G401 (cell line): ENCODE data around the gene SH3D21. TPM values are rescaled to one million over a fixed set of nuclear protein-coding genes. Genes with fewer than 3 reads are reported as not detected.
A peak's percentile ranks its signal among the peaks of the same experiment; 100 is the strongest.

Experiments used
- DNase-seq: peaks from one replicate; pipeline ENCODE4 v3.0.0-alpha.2; 2015; ENCODE audit warnings: low spot score
- in situ Hi-C: cut with HindIII; loops from 2 replicates; pipeline ENCODE4 v1.10.0; 2016; ENCODE audit warnings: low sequenced_read_pairs, mixed read lengths
- total RNA-seq: library from RNA; depleted of rRNA; stranded (reverse); fragments of >200 nt; shearing (Covaris generic); gene quantifications from 2 replicates; pipeline ENCODE4 v1.2.3, GENCODE V29; 2014; rRNA removed

SH3D21 gene
- 1.9 and 4.1 TPM in 2 replicates for total RNA-seq

DNA sequence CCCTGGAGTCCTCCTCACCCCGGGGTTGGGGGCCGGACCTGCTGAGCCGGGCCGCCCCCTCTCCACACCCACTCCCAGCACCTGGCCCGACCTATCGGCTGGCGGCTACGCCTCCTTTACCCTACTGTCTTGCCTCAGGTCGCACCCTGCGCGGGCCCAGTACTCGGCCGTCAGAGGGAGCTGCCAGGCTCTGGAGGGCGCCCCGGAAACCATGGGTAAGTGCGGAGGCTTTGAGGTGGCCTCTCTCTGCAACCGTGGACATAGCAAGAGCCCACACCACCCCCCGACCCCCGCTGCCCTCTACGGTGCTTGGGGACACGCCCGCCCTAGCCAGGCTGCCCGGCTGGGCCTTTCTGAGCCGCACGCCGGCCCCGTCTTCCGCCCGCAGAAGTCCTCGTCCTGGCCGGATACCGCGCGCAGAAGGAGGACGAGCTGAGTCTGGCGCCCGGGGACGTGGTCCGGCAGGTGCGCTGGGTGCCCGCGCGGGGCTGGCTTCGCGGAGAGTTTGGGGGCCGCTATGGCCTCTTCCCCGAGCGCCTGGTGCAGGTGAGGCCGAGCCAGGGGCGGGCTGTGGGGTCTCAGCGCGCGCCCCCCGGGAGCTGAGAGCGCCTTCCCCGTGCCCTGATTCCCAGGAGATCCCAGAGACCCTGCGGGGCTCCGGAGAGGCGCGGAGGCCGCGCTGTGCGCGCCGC is at the start of gene SH3D21:
Gene SH3D21 (plus strand): TSS at position 159 of the 692 bp plus-strand sequence. CDS start 53 bp downstream, at position 212.
- peak; percentile 47 for DNase-seq
- in situ Hi-C loops = no loop called here

DNA sequence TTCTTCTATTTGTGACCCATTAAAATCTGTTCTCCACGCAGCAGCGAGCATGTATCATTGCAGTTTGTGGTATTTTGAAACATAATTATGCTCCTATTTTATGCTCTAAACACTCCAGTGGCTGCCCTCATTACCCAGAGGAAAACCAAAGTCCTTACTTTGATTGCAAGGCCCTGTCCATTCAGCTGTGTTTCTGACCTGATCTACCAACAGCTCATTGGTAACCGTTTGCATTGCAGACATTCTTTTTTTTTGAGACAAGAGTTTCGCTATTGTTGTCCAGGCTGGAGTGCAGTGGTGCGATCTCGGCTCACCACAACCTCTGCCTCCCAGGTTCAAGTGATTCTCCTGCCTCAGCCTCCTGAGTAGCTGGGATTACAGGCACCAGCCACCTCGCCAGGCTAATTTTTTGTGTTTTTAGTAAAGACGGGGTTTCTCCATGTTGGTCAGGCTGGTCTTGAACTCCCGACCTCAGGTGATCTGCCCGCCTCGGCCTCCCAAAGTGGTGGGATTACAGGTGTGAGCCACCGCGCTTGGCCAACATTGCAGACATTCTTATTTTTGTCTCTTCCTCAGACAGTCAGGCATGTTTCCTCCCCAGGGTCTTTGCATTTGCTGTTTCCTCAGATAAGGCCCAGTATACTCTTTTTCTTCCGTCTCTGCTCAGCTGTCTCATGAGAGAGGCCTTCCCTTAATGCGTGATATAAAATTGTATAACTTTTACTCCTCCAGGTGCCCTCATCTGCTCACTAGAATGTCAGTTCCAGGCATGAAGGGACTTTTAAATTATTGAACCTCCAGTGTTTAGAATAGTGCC is 49.4 kb upstream of the SH3D21 start:
- DNase-seq = no peak
- in situ Hi-C loops = no loop called here

DNA sequence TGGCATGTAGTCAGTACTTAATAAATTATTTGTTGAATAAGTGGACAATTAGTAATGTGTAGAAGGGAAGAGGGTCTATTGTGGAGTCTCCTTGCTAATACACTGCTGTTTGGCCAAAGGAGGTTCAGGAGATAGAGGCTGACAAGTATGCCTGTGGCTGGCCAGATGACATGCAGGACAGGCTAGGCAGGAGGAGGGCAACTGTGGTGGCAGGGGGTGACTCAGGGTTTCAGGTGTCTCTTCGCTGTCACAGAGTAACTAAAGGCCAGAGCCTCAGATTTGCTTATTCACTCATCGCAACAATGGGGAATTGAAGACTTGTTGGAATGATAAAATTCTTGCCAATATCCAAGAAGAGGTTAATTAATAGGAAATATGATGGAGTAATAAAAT is 48.8 kb upstream of the SH3D21 start:
- no peak for DNase-seq
- in situ Hi-C loops = no loop called here

DNA sequence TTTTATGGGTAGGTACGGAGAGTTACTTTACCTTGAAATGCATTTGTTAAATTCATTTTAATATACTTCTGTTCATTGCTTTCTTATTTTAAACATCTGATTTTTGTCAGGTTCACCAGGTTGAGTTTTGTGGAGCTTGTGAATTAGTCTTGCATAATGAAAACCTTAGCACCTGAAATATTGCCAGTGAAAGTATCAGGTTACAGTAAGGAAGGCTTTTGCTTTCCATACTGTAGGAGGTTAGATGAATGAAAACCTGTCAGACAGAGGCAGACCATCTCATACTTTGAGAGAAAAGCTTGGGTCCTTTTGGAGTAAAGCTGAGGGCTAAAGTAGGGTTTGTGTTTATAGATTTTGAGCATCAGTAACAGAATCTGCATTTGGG is 47.2 kb upstream of the SH3D21 start:
- in situ Hi-C loops = no loop called here
- DNase-seq = no peak

DNA sequence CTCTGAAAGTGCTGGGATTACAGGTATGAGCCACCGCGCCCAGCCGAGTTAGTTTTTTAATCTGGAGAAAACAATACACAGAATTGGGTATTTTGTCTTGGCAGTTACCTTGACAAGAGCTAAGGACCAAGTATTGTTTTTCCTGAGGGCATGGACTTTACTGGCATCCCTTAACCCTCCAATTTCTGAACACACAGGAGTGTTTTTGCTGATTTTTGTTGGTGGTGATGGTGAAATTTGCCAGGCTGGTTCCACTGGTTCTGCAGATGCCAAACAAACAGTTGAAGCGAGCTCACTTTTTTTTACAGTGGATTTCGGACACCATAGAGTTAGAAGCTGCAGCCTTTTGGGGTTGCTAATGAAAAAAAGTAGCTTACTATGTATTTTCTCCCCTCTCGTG is 37.2 kb upstream of the SH3D21 start:
- no peak for DNase-seq
- in situ Hi-C loops = no loop called here

DNA sequence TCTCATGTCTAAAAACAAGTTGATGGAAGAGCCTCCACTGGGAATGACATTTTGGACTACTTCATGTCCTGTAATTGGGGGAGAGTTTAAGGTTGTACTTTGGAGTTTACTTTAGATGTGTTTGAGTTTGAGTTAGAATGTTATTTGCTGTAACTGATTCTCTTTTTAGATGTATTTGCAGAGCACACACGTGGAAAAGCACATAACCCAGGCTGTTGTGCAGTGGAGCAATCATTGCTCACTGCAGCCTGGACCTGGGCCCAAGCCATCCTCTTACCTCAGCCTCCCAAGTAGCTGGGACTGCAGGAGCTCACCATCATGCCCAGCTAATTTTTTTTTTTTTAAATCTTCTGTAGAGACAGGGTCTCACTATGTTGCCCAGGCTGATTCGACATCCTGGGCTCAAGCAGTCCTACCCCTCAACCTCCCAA is 36.7 kb upstream of the SH3D21 start:
- DNase-seq = no peak
- in situ Hi-C loops = no loop called here

DNA sequence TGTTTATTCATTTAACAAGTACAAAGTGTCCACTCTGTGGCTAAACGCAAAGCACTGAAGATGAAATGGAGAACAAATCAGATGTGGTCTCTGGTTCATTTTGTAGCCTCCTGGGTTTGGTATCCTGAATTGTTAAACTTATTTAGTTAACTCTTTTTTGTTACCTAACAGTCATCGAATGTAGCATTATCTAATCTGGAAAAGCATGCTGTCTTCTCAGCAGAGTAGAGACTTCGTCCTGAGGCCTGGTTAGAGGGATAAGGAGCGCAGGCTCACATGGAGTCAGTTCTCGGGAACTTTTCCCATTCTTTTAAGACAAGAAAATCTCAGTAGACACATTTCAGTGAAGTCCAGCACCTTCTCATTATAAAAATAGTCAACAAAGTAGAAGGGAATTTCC is 33.1 kb upstream of the SH3D21 start:
- in situ Hi-C loops = no loop called here

DNA sequence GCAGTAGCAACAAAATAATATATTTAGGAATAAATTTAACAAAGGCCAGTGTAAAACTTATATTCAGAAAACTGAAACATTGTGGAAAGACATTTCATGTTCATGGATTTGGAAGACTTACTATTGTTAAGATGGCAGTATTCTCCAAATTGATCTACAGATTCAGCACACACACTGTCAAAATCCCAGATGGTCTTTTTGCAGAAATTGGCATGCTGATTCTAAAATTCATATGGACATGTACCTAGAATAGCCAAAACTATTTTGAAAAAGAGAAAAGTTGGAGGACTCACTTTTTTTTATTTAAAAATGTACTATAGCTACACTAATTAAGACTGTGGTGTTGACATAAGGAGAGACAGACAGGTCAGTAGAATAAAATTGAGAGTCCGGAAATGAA is 32.0 kb upstream of the SH3D21 start:
- no peak for DNase-seq
- in situ Hi-C loops = no loop called here

More for the DNA sequence above, 33.1 kb upstream of the SH3D21 start:
- DNase-seq = no peak

DNA sequence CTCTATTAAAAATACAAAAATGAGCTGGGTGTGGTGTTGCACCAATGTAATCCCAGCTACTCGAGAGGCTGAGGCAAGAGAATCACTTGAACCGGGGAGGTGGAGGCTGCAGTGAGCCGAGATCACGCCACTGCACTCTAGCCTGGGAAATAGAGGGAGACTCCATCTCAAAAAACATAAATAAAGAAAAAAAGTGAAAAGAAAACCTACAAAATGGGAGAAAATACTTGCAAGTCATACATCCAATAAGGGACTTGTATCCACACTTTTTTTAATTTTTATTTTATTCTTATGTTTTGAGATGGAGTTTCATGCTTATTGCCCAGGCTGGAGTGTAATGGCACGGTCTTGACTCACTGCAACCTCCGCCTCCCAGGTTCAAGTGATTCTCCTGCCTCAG is 29.5 kb upstream of the SH3D21 start:
- in situ Hi-C loops = no loop called here
- no peak for DNase-seq

DNA sequence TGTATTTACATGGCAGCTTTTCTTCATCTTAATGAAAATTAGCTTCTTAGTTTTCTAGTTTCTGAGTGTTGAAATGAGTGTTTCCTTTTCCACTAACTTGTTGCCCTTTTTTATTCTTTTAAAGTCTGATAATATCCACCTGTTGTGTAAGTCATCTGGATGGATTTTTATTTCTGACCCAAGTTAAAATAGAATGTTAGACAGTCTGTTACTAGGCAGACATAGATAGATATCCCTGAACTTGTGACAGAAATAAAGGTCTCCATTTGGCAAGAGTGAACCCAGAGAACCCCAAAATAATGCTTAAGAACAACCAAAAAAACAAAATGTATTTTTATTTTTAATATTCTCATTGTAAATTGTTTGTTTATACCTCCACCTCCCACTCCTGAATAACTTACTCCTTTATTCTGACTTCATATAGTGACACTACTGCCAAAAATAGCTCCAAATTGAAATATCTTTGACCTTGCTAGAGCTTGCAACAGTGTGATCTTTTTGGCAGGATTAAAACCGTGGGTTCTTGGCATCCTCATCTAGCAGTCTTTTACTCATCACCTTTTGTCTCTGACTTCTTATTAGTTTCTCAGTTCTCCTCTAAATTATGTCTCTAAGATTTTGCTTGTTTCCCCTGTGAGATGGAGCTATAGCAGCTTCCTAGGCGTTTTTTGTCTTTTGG is 26.9 kb upstream of the SH3D21 start:
- DNase-seq = no peak

DNA sequence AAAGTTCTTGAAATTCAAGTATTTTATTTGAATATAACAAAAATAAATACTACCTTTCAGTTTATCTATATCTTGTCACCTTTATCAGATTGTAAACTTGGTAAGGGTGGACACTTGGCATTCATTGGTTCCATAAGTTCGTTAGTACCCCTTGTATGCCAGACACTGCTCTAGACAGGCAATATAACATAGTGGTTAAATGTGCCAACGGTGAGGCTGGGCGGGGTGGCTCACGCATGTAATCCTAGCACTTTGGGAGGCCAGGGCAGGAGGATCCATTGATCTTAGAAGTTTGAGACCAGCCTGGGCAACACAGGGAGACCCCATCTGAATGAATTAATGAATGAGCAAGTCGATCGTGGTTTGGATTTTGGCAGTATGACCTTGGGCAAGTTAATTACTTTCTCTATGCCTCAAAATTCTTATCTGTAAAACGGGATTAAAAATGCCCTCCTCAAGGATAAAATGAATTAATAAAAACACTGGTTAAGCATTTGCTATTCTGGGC is 26.3 kb upstream of the SH3D21 start:
- DNase-seq = no peak
- in situ Hi-C loops = loop anchor here (10.0 kb wide), 1 partner anchor 45 kb away; no protein-coding TSS in a partner anchor

More for the DNA sequence above, 26.9 kb upstream of the SH3D21 start:
- in situ Hi-C loops = no loop called here

DNA sequence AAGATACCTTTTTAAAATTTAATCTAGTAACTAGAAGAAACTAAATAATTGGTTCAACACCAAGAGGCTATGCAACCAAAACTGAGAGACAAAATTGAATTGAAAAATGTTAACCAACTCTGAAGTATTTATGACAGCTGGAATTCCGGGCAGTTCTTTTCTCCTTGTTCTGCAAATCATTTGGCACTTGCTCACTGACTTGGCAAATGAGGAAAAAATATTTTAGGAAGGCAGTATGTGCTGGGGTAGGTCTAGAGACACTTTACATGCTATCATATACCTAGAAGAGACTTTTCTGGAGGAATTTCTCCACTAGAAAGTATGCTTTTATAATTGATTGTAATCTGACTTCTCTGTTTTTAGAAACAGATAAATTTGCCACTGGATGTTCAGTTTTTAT is 22.1 kb upstream of the SH3D21 start:
- in situ Hi-C loops = loop anchor here (10.0 kb wide), 1 partner anchor 49 kb away; no protein-coding TSS in a partner anchor
- DNase-seq = no peak

DNA sequence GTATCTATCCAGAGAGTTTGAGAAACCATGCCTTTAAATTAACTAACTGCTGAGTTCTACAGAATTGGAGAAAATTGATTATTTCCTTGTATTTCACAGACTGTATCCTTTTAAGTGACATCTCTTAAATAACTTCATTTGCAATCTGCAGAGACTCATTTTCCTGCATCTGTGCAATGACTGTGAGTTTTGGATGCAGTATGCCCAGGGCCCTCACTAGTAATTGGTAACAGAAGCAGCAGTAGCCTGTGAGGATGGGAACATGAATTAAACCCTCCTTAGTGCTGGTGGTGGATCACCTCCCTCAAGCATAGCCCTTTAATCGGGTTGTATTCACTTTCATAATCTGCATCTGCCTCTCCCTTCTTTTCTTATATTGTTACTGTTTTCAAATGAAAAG is 21.7 kb upstream of the SH3D21 start:
- in situ Hi-C loops = loop anchor here (10.0 kb wide), 1 partner anchor 50 kb away; no protein-coding TSS in a partner anchor
- DNase-seq = no peak

DNA sequence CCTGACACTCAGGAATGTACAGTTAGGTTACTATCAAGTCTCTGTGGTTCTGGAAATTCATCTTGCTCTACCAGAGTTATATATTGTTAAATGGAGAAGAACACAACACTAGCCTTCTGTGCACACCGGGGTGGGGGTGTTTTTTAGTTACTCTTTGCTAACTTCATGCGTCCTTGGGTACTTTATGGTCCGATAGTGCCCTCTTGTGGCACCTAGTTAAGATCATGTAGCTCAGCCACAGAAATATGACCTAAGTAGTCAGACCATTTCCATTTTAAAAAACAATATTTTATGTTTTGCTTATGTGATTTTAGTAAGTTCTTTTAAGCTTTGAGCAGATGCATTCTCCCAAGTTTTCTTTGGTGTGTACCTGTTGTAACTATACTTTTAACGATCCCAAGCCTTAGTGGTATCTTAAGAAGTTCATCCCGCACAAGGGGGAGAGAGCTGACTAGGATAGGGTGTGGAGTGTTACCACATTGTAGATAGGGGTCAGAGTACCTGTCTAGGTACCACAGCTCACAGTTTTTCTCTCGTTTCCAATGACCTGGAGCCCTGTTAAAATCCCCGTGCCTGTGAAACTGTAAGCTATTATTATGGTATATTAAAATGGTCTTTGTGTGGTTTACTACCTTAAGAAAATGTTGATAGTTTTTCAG is 20.6 kb upstream of the SH3D21 start:
- in situ Hi-C loops = loop anchor here (10.0 kb wide), 1 partner anchor 51 kb away; no protein-coding TSS in a partner anchor
- DNase-seq = peak; percentile 91

DNA sequence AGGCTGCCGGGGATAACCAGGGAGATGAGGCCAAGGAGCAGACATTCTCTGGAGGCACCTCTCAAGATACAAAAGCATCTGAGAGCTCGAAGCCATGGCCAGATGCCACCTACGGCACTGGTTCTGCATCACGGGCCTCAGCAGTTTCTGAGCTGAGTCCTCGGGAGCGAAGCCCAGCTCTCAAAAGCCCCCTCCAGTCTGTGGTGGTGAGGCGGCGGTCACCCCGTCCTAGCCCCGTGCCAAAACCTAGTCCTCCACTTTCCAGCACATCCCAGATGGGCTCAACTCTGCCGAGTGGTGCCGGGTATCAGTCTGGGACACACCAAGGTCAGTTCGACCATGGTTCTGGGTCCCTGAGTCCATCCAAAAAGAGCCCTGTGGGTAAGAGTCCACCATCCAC is 19.4 kb upstream of the SH3D21 start:
- in situ Hi-C loops = loop anchor here (10.0 kb wide), 1 partner anchor 52 kb away; no protein-coding TSS in a partner anchor
- no peak for DNase-seq

DNA sequence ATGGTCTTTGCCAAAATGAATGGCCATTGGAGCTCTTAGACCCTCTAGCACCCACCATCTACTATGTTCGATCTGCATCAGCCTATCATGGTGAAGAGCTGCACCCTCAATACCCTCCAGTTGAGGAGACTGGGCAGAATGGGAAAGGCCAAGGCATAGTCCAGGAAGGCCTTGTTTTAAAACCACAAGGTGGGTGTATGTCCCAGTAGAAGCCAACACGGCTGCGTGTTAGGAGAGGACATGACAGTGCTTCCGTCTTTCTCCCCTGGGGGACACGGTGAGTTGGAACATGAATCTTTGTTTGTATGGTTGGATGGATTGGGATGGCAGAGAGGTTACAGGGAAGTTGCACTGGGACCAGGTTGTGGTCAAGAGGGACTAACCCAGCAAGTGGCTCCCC is 18.6 kb upstream of the SH3D21 start:
- DNase-seq = no peak
- in situ Hi-C loops = loop anchor here (10.0 kb wide), 1 partner anchor 53 kb away; no protein-coding TSS in a partner anchor

DNA sequence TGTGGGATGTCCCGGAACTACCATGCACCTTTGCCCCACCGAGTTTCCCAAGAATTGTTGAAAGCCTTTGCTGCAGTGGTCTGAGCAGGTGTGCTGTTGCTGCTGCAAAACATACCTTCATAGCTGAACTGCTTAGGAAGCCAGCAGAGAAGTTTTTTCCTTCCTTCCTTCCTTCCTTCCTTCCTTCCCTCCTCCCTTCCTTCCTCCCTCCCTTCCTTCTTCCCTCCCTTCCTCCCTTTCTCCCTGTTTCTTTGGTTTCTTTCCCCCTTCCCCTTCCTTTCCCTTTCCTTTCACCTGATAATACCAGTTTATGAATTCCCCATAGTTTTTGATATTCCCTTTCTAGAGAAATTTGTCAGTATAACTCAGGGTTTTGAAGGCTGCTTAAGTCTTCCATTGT is 10.8 kb upstream of the SH3D21 start:
- in situ Hi-C loops = no loop called here
- DNase-seq = no peak

DNA sequence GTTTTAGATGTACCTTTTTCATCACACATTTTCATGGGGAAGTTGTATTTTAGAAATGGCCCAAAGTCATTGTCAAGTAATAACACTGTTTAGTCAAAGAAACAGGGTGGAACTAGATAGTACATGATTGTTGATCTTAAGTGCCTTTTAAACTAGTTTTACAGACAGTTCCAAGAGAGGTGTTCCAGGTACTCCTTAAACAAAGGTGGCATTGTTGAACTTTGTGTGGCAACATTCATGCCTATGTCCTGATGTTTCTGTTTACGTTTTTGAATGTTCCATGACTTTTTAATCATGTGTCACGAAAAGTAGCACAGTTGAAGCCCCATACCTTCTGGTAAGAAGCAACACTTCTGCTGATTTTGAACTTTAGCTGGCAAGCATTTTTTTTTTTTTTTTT is 9.1 kb upstream of the SH3D21 start:
- in situ Hi-C loops = no loop called here
- DNase-seq = no peak

DNA sequence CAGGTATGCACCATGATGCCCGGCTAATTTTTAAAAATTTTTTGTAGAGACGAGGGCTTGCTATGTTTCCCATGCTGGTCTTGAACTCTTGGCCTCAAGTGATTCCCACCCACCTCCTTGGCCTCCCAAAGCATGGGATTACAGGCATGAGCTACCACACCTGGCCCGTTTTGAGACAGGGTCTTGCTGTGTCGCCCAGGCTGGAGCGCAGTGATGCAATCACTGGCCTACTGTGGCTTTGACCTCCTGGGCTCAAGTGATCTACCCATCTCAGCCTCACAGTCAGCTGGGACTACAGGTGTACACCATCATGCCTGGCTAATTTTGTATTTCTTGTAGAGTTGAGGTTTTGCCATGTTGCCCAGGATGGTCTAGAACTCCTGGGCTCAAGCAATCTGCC is 7.5 kb upstream of the SH3D21 start:
- in situ Hi-C loops = no loop called here
- no peak for DNase-seq
